H9 (cell line): ENCODE measurements around the gene HBP1. TPM values are rescaled to one million over a fixed set of nuclear protein-coding genes. Genes with fewer than 3 reads are reported as not detected.

Experiments used
- DNase-seq: peaks from one replicate; pipeline ENCODE4 v3.0.0-alpha.2; 2017
- H2AFZ ChIP-seq: one replicate; pipeline ENCODE4 v1.6.1; 2013; ENCODE audit warnings: mild to moderate bottlenecking, low read length, control low read depth, moderate library complexity
- H2AK5ac ChIP-seq: 2 replicates; pipeline ENCODE4 v1.6.1; 2013; ENCODE audit warnings: low read length, control low read depth, mixed read lengths; ENCODE audit not compliant: insufficient read length
- H2BK120ac ChIP-seq: one replicate; pipeline ENCODE4 v1.6.1; 2013; ENCODE audit warnings: low read depth, mild to moderate bottlenecking, low read length, control low read depth, inconsistent platforms; ENCODE audit not compliant: poor library complexity, severe bottlenecking
- H2BK12ac ChIP-seq: 2 replicates; pipeline ENCODE4 v1.6.1; 2013; ENCODE audit warnings: low read length, control low read depth, mixed read lengths, low read depth; ENCODE audit not compliant: insufficient read length
- H2BK15ac ChIP-seq: 2 replicates; pipeline ENCODE4 v1.6.1; 2013; ENCODE audit warnings: low read depth, low read length, control low read depth
- H2BK20ac ChIP-seq: one replicate; pipeline ENCODE4 v1.6.1; 2013; ENCODE audit warnings: low read depth, mild to moderate bottlenecking, low read length, control low read depth, inconsistent platforms; ENCODE audit not compliant: poor library complexity, severe bottlenecking
- H2BK5ac ChIP-seq: 2 replicates; pipeline ENCODE4 v1.6.1; 2013; ENCODE audit warnings: low read length, control low read depth, mixed read lengths; ENCODE audit not compliant: insufficient read length
- H3K14ac ChIP-seq: 2 replicates; pipeline ENCODE4 v1.6.1; 2013; ENCODE audit warnings: low read length, control low read depth; ENCODE audit not compliant: insufficient read depth
- H3K18ac ChIP-seq: 2 replicates; pipeline ENCODE4 v1.6.1; 2013; ENCODE audit warnings: low read depth, mild to moderate bottlenecking, mixed read lengths, low read length, control low read depth; ENCODE audit not compliant: insufficient read length
- H3K23ac ChIP-seq: 2 replicates; pipeline ENCODE4 v1.6.1; 2013; ENCODE audit warnings: low read length, control low read depth, mixed read lengths, low read depth; ENCODE audit not compliant: insufficient read length
- H3K23me2 ChIP-seq: 2 replicates; pipeline ENCODE4 v1.6.1; 2013; ENCODE audit warnings: low read depth, mild to moderate bottlenecking, mixed read lengths, low read length, control low read depth; ENCODE audit not compliant: insufficient read length, poor library complexity, severe bottlenecking
- H3K27ac ChIP-seq: 2 replicates; pipeline ENCODE4 v1.5.1; 2013; ENCODE audit warnings: low read length, control low read depth, mixed read lengths, low read depth; ENCODE audit not compliant: insufficient read length
- H3K27me3 ChIP-seq: 2 replicates; pipeline ENCODE4 v1.6.1; 2013; ENCODE audit warnings: low read length, control low read depth, inconsistent platforms; ENCODE audit not compliant: insufficient read depth
- H3K4ac ChIP-seq: 2 replicates; pipeline ENCODE4 v1.6.1; 2013; ENCODE audit warnings: low read depth, mild to moderate bottlenecking, control low read depth, inconsistent platforms, low read length, moderate library complexity
- H3K4me1 ChIP-seq: 2 replicates; pipeline ENCODE4 v1.6.1; 2013; ENCODE audit warnings: low read length, control low read depth, inconsistent platforms; ENCODE audit not compliant: insufficient read depth
- H3K4me2 ChIP-seq: 2 replicates; pipeline ENCODE4 v1.6.1; 2013; ENCODE audit warnings: low read length, control low read depth, mixed read lengths; ENCODE audit not compliant: insufficient read length, insufficient read depth
- H3K56ac ChIP-seq: 2 replicates; pipeline ENCODE4 v1.6.1; 2013; ENCODE audit warnings: low read depth, mild to moderate bottlenecking, mixed read lengths, low read length, control low read depth; ENCODE audit not compliant: insufficient read length
- H3K79me1 ChIP-seq: 2 replicates; pipeline ENCODE4 v1.6.1; 2013; ENCODE audit warnings: low read depth, mild to moderate bottlenecking, moderate library complexity, low read length, control low read depth, inconsistent platforms; ENCODE audit not compliant: insufficient read depth, poor library complexity, severe bottlenecking
- H3K79me2 ChIP-seq: 2 replicates; pipeline ENCODE4 v1.6.1; 2013; ENCODE audit warnings: low read length, control low read depth, inconsistent platforms; ENCODE audit not compliant: insufficient read depth
- H3K9ac ChIP-seq: 2 replicates; pipeline ENCODE4 v1.6.1; 2013; ENCODE audit warnings: low read length, control low read depth, mixed read lengths; ENCODE audit not compliant: insufficient read length; ENCODE audit errors: extremely low read depth
- H3K9me3 ChIP-seq: one replicate; pipeline ENCODE4 v1.6.1; 2013; ENCODE audit warnings: low read depth, low read length, inconsistent platforms; ENCODE audit not compliant: control insufficient read depth
- H3T11ph ChIP-seq: one replicate; pipeline ENCODE4 v1.6.1; 2013; ENCODE audit warnings: mild to moderate bottlenecking, low read length, control low read depth, inconsistent platforms
- H4K20me1 ChIP-seq: one replicate; pipeline ENCODE4 v1.6.1; 2013; ENCODE audit not compliant: control insufficient read depth, insufficient read length, insufficient read depth
- H4K5ac ChIP-seq: 2 replicates; pipeline ENCODE4 v1.6.1; 2013; ENCODE audit warnings: low read depth, mild to moderate bottlenecking, mixed read lengths, low read length, control low read depth; ENCODE audit not compliant: insufficient read length
- H4K8ac ChIP-seq: replicated peaks from 2 replicates; pipeline ENCODE4 v1.6.1; 2013; ENCODE audit warnings: low read length, control low read depth, mixed read lengths, low read depth; ENCODE audit not compliant: insufficient read length
- H4K91ac ChIP-seq: 2 replicates; pipeline ENCODE4 v1.6.1; 2013; ENCODE audit warnings: low read depth, mild to moderate bottlenecking, moderate library complexity, mixed read lengths, low read length, control low read depth; ENCODE audit not compliant: insufficient read length
- H3K27ac Mint-ChIP-seq, 3 experiments: 2 replicates in 2 of 3; 3 replicates in 1 of 3; pipeline ENCODE4 v1.8.0; 2020 to 2021; ENCODE audit warnings: mixed read lengths in 3 of 3, mild to moderate bottlenecking in 1 of 3, moderate library complexity in 1 of 3
- H3K27me3 Mint-ChIP-seq: 2 replicates; pipeline ENCODE4 v1.8.0; 2021; ENCODE audit warnings: low read depth, mild to moderate bottlenecking, moderate library complexity, mixed read lengths
- H3K36me3 Mint-ChIP-seq, 3 experiments: 2 replicates in 2 of 3; 3 replicates in 1 of 3; pipeline ENCODE4 v1.8.0; 2020 to 2021; ENCODE audit warnings: low read depth in 3 of 3, mixed read lengths in 3 of 3; ENCODE audit not compliant: insufficient read depth in 1 of 3
- H3K4me1 Mint-ChIP-seq, 2 experiments: 2 replicates each; pipeline ENCODE4 v1.8.0; 2020; ENCODE audit warnings: mixed read lengths in 2 of 2
- H3K4me3 Mint-ChIP-seq, 2 experiments: 2 replicates in 1 of 2; 3 replicates in 1 of 2; pipeline ENCODE4 v1.8.0; 2020 to 2021; ENCODE audit warnings: mild to moderate bottlenecking in 2 of 2, mixed read lengths in 2 of 2, moderate library complexity in 1 of 2
- H3K9me3 Mint-ChIP-seq, 2 experiments: 2 replicates in 1 of 2; 3 replicates in 1 of 2; pipeline ENCODE4 v1.8.0; 2020; ENCODE audit warnings: mild to moderate bottlenecking in 2 of 2, mixed read lengths in 2 of 2, moderate library complexity in 1 of 2
- whole genome bisulfite sequencing: extraction: QIAGEN DNeasy Blood & Tissue Kit; methylation state at CpG from one replicate; pipeline ENCODE4 v1.1.7; 2013; ENCODE audit warnings: missing lambda C conversion rate, low lambda C conversion rate, mixed read lengths; ENCODE audit not compliant: insufficient read length; ENCODE audit errors: extremely low coverage; 5-methylcytosine and 5-hydroxymethylcytosine counted together
- total RNA-seq: library from RNA; stranded (reverse); gene quantifications from 2 replicates; pipeline ENCODE4 v1.2.1, GENCODE V29; 2021
- TF ChIP-seq, protein P1 (sequence below): fragments of 200-600 bp; sonication (generic); conservative IDR thresholded peaks from 3 replicates; pipeline ENCODE4 v1.8.0; 2021; ENCODE audit warnings: antibody characterized with exemption, mild to moderate bottlenecking

The HBP1 gene
- total RNA-seq, 1 experiment from 2014 or later: 27.6 TPM

- H3K9ac ChIP-seq: no peak overlapping the region
- H2BK15ac ChIP-seq: no peak overlapping the region
- no peak overlapping the region for H2AFZ ChIP-seq
- H3K79me1 ChIP-seq: no peaks in the 10 kb centered on the region
- H3K4me1 ChIP-seq: no peaks in the 10 kb centered on the region
- no peak overlapping the region for H4K5ac ChIP-seq
- H3K27me3 ChIP-seq: no peaks in the 10 kb centered on the region
- no peak overlapping the region for H2BK120ac ChIP-seq
- H2AK5ac ChIP-seq: no peak overlapping the region
- TF ChIP-seq, protein P1, sequence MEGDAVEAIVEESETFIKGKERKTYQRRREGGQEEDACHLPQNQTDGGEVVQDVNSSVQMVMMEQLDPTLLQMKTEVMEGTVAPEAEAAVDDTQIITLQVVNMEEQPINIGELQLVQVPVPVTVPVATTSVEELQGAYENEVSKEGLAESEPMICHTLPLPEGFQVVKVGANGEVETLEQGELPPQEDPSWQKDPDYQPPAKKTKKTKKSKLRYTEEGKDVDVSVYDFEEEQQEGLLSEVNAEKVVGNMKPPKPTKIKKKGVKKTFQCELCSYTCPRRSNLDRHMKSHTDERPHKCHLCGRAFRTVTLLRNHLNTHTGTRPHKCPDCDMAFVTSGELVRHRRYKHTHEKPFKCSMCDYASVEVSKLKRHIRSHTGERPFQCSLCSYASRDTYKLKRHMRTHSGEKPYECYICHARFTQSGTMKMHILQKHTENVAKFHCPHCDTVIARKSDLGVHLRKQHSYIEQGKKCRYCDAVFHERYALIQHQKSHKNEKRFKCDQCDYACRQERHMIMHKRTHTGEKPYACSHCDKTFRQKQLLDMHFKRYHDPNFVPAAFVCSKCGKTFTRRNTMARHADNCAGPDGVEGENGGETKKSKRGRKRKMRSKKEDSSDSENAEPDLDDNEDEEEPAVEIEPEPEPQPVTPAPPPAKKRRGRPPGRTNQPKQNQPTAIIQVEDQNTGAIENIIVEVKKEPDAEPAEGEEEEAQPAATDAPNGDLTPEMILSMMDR: no peak
- Mint-ChIP-seq H3K4me1 (no peaks in the 10 kb centered on the region), H3K27me3 (no peaks in the 10 kb centered on the region), H3K36me3 (peaks cover 15 to 71% (median 66%) of the 10 kb centered on the region in 3 experiments; a peak in 6 of 7 replicates), H3K27ac (no peak overlapping the region), H3K9me3 (no peaks in the 10 kb centered on the region), H3K4me3 (no peak overlapping the region)
- no peak overlapping the region for H3K27ac ChIP-seq
- H4K8ac ChIP-seq: no peak overlapping the region
- H3K56ac ChIP-seq: no peak overlapping the region
- no peak for DNase-seq
- H2BK20ac ChIP-seq: no peak overlapping the region
- no peak overlapping the region for H3K4ac ChIP-seq
- H3K14ac ChIP-seq: no peak overlapping the region
- H3K9me3 ChIP-seq: no peaks in the 10 kb centered on the region
- no peaks in the 10 kb centered on the region for H4K20me1 ChIP-seq
- WGBS: no CpG with 5 or more reads among the region's 4 CpGs
- no peak overlapping the region for H3K18ac ChIP-seq
- H3T11ph ChIP-seq: no peak overlapping the region
- no peaks in the 10 kb centered on the region for H3K23me2 ChIP-seq
- H2BK5ac ChIP-seq: no peak overlapping the region
- no peaks in the 10 kb centered on the region for H3K79me2 ChIP-seq
- H2BK12ac ChIP-seq: no peak overlapping the region
- H3K4me2 ChIP-seq: no peak overlapping the region
- H4K91ac ChIP-seq: no peak overlapping the region
- no peak overlapping the region for H3K23ac ChIP-seq
Observed at GRCh38 chr7:107185716-107186115, 16.9 kb downstream of the HBP1 start.
